ENCODE results near the gene MBNL1.

MBNL1 gene

GRCh38 chr3:152499791-152500385 lies 231.2 kb downstream of the MBNL1 start:
- no peak for TF ChIP-seq CTCF (conservative IDR thresholded peaks at IDR 0.05)
- H3K27ac ChIP-seq = no peak overlapping the region

- TF ChIP-seq CTCF (conservative IDR thresholded peaks at IDR 0.05) = no peak
- no peak overlapping the region for H3K27ac ChIP-seq
Measured at GRCh38 chr3:152505926-152506325, 237.2 kb downstream of the MBNL1 start.

- peak; percentile 74 for TF ChIP-seq CTCF (conservative IDR thresholded peaks at IDR 0.05)
- no peak overlapping the region for H3K27ac ChIP-seq
Measured at GRCh38 chr3:152508705-152509104, 240.0 kb downstream of the MBNL1 start.

GRCh38 chr3:152511904-152512303 lies 243.2 kb downstream of the MBNL1 start:
- H3K27ac ChIP-seq = no peak overlapping the region
- TF ChIP-seq CTCF (conservative IDR thresholded peaks at IDR 0.05) = no peak

GRCh38 chr3:152513301-152513960 lies 244.7 kb downstream of the MBNL1 start:
- no peak overlapping the region for H3K27ac ChIP-seq
- no peak for TF ChIP-seq CTCF (conservative IDR thresholded peaks at IDR 0.05)
